ENCODE measurements around the gene TLE4.

DNA sequence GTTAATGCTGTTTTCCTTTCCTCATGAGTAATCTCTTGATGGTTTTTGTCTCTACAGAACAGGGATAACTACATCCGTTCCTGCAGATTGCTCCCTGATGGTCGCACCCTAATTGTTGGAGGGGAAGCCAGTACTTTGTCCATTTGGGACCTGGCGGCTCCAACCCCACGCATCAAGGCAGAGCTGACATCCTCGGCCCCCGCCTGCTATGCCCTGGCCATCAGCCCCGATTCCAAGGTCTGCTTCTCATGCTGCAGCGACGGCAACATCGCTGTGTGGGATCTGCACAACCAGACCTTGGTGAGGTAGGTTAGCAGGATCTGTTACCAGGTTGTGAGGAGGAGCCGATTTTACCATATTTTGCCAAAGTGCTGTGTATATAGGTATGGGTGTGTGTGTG lies 148.2 kb downstream of the TLE4 start:
- TF ChIP-seq, protein P1, sequence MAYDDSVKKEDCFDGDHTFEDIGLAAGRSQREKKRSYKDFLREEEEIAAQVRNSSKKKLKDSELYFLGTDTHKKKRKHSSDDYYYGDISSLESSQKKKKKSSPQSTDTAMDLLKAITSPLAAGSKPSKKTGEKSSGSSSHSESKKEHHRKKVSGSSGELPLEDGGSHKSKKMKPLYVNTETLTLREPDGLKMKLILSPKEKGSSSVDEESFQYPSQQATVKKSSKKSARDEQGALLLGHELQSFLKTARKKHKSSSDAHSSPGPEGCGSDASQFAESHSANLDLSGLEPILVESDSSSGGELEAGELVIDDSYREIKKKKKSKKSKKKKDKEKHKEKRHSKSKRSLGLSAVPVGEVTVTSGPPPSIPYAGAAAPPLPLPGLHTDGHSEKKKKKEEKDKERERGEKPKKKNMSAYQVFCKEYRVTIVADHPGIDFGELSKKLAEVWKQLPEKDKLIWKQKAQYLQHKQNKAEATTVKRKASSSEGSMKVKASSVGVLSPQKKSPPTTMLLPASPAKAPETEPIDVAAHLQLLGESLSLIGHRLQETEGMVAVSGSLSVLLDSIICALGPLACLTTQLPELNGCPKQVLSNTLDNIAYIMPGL (CRISPR knock-in tag; IDR thresholded peaks at IDR 0.05; ENCODE audit: borderline replicate concordance) = no peak
- no peak for TF ChIP-seq EP300 (IDR thresholded peaks at IDR 0.05)
- TF ChIP-seq, protein P2, sequence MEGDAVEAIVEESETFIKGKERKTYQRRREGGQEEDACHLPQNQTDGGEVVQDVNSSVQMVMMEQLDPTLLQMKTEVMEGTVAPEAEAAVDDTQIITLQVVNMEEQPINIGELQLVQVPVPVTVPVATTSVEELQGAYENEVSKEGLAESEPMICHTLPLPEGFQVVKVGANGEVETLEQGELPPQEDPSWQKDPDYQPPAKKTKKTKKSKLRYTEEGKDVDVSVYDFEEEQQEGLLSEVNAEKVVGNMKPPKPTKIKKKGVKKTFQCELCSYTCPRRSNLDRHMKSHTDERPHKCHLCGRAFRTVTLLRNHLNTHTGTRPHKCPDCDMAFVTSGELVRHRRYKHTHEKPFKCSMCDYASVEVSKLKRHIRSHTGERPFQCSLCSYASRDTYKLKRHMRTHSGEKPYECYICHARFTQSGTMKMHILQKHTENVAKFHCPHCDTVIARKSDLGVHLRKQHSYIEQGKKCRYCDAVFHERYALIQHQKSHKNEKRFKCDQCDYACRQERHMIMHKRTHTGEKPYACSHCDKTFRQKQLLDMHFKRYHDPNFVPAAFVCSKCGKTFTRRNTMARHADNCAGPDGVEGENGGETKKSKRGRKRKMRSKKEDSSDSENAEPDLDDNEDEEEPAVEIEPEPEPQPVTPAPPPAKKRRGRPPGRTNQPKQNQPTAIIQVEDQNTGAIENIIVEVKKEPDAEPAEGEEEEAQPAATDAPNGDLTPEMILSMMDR (IDR thresholded peaks at IDR 0.05) = no peak
- TF ChIP-seq JUNB (IDR thresholded peaks at IDR 0.05) = no peak
- TF ChIP-seq, protein P3, sequence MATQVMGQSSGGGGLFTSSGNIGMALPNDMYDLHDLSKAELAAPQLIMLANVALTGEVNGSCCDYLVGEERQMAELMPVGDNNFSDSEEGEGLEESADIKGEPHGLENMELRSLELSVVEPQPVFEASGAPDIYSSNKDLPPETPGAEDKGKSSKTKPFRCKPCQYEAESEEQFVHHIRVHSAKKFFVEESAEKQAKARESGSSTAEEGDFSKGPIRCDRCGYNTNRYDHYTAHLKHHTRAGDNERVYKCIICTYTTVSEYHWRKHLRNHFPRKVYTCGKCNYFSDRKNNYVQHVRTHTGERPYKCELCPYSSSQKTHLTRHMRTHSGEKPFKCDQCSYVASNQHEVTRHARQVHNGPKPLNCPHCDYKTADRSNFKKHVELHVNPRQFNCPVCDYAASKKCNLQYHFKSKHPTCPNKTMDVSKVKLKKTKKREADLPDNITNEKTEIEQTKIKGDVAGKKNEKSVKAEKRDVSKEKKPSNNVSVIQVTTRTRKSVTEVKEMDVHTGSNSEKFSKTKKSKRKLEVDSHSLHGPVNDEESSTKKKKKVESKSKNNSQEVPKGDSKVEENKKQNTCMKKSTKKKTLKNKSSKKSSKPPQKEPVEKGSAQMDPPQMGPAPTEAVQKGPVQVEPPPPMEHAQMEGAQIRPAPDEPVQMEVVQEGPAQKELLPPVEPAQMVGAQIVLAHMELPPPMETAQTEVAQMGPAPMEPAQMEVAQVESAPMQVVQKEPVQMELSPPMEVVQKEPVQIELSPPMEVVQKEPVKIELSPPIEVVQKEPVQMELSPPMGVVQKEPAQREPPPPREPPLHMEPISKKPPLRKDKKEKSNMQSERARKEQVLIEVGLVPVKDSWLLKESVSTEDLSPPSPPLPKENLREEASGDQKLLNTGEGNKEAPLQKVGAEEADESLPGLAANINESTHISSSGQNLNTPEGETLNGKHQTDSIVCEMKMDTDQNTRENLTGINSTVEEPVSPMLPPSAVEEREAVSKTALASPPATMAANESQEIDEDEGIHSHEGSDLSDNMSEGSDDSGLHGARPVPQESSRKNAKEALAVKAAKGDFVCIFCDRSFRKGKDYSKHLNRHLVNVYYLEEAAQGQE (IDR thresholded peaks at IDR 0.05) = no peak
- TF ChIP-seq CHD2 (IDR thresholded peaks at IDR 0.05; ENCODE audit: low read length, partially characterized antibody) = no peak
- TF ChIP-seq CBX2 (IDR thresholded peaks at IDR 0.05; ENCODE audit: borderline replicate concordance, low read depth) = no peak

All from A549 (cell line).